ES-I3 (cell line): ENCODE measurements around the gene FLT1.

Experiments used
- H3K36me3 ChIP-seq: 2 replicates; pipeline ENCODE4 v1.6.1; 2013; ENCODE audit warnings: mild to moderate bottlenecking, low read length, control low read depth, moderate library complexity; ENCODE audit not compliant: insufficient read depth
- H3K4me1 ChIP-seq: 2 replicates; pipeline ENCODE4 v1.6.1; 2013; ENCODE audit warnings: mild to moderate bottlenecking, control low read depth, low read length; ENCODE audit not compliant: insufficient read depth
- H3K9ac ChIP-seq: 2 replicates; pipeline ENCODE4 v1.6.1; 2013; ENCODE audit warnings: low read depth, mild to moderate bottlenecking, low read length, moderate library complexity
- H3K9me3 ChIP-seq: 2 replicates; pipeline ENCODE4 v1.6.1; 2013; ENCODE audit warnings: mild to moderate bottlenecking, low read length, moderate library complexity; ENCODE audit not compliant: control insufficient read depth, insufficient read depth

FLT1 gene

GRCh38 chr13:28327373-28328270 lies 167.3 kb downstream of the FLT1 start:
- no peaks in the 10 kb centered on the region for H3K9me3 ChIP-seq
- no peaks in the 10 kb centered on the region for H3K36me3 ChIP-seq
- no peak overlapping the region for H3K9ac ChIP-seq
- H3K4me1 ChIP-seq: no peaks in the 10 kb centered on the region; the same call in 1 of the 2 replicates

- Histone ChIP-seq H3K9me3 (no peaks in the 10 kb centered on the region), H3K36me3 (no peaks in the 10 kb centered on the region; the same call in 1 of the 2 replicates), H3K9ac (no peak overlapping the region), H3K4me1 (no peaks in the 10 kb centered on the region; the same call in 1 of the 2 replicates)
Observed at GRCh38 chr13:28326056-28326455, 168.9 kb downstream of the FLT1 start.

- H3K4me1 ChIP-seq: no peaks in the 10 kb centered on the region; the same call in 1 of the 2 replicates
- no peaks in the 10 kb centered on the region; the same call in 1 of the 2 replicates for H3K36me3 ChIP-seq
- H3K9me3 ChIP-seq: no peaks in the 10 kb centered on the region
- H3K9ac ChIP-seq: no peak overlapping the region
Observed at GRCh38 chr13:28325022-28325421, 169.9 kb downstream of the FLT1 start.

- Histone ChIP-seq H3K9ac (no peak overlapping the region), H3K4me1 (no peaks in the 10 kb centered on the region; the same call in 1 of the 2 replicates), H3K36me3 (no peaks in the 10 kb centered on the region; the same call in 1 of the 2 replicates), H3K9me3 (no peaks in the 10 kb centered on the region)
Observed at GRCh38 chr13:28324181-28324789, 170.6 kb downstream of the FLT1 start.

- Histone ChIP-seq H3K4me1 (no peaks in the 10 kb centered on the region; the same call in 1 of the 2 replicates), H3K9me3 (no peaks in the 10 kb centered on the region), H3K9ac (no peak overlapping the region), H3K36me3 (no peaks in the 10 kb centered on the region; the same call in 1 of the 2 replicates)
Observed at GRCh38 chr13:28322256-28322905, 172.5 kb downstream of the FLT1 start.

DNA sequence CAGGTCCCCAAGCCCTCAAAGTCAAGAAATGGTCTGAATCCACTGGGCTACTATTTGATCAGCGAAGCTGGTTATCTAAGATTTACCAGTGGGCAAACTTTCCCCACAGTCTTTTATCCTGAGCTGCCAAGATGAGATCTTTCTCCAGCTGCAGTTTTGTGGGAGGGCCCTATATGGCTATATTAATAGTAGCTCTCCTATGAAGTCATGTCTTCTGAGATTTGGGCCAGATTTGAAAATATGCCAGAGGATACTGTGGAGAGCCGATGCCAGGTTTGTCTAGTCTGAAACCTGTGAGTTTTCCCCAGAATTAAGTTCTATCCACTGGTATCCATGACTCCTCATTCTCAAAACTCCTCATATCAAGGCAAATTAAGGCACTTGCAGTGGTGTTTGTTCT lies 173.2 kb downstream of the FLT1 start:
- Histone ChIP-seq H3K9me3 (no peaks in the 10 kb centered on the region), H3K4me1 (no peaks in the 10 kb centered on the region; the same call in 1 of the 2 replicates), H3K9ac (no peak overlapping the region), H3K36me3 (no peaks in the 10 kb centered on the region; the same call in 1 of the 2 replicates)

DNA sequence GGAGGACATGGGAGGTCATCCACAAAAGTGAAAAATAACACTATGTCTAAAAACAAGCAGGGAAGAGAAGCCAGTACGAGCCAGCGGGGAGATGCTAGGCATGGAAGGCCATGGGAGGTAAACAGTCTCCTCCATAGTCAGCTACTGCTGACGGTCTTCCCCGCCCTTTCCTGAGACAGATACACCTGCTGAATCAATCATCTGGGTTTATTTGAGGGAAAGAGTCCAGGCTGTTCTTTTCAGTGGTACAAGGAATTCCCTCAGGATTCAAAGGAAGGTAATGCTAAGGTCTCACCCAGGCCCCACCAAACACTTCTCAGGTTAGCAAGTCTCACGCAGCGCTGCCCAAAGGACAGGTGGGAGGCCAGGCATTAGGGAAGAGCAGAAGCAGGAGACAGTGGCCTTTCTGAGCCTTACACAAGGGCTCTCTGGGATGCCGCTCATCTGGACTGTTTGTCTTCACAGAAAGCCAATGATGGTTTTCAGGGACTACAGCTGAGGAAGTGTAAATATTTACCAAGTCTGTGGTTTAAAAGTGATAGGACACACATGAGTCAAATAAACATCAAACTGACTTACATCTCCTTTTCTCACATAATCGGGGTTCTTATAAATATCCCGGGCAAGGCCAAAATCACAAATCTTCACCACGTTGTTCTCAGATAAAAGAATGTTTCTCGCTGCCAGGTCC lies 173.9 kb downstream of the FLT1 start:
- Histone ChIP-seq H3K9ac (no peak overlapping the region), H3K4me1 (peaks cover 2% of the 10 kb centered on the region; the same call in 1 of the 2 replicates), H3K36me3 (no peaks in the 10 kb centered on the region; the same call in 1 of the 2 replicates), H3K9me3 (no peaks in the 10 kb centered on the region)

DNA sequence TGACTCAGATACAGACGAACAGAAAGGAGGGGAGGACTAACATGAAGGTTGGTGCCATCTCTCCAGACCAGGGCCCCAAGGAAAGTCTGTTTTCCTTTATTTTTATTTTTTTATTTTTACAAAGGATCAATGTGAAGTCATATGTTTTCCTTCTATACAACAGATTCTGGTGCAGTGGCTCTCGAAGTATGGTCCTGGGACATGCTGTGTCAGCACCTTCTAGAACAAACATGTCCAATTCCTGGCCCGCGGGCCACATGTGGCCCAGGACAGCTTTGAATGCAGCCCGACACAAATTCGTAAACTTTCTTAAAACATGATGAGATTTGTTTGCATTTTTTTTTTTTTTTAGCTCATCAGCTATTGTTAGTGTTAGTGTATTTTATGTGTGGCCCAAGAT lies 174.7 kb downstream of the FLT1 start:
- H3K36me3 ChIP-seq: no peaks in the 10 kb centered on the region; the same call in 1 of the 2 replicates
- no peaks in the 10 kb centered on the region for H3K9me3 ChIP-seq
- H3K9ac ChIP-seq: no peak overlapping the region
- peaks cover 4% of the 10 kb centered on the region; the same call in 1 of the 2 replicates for H3K4me1 ChIP-seq

DNA sequence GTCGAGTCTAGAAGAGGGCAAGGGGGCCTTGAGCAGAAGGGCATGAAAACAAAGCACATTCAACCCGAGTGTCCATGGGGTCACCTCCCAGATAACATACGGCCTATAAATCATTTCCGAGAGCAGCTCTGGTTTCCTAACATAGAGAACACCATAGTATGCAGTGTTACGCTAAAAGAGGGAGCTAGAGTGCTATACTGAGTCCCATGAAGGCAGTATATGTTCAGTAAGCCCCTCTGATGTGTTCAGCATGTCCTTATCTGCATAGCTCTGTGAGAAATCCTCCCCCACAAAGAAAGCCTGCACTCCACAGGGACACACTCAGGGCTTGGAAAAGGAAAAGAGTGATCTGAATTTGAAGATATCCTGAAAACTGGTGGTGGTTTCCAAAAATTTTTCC lies 175.4 kb downstream of the FLT1 start:
- no peaks in the 10 kb centered on the region; the same call in 1 of the 2 replicates for H3K36me3 ChIP-seq
- H3K9ac ChIP-seq: no peak overlapping the region
- H3K9me3 ChIP-seq: no peaks in the 10 kb centered on the region
- H3K4me1 ChIP-seq: peaks cover 4% of the 10 kb centered on the region; the same call in 1 of the 2 replicates

DNA sequence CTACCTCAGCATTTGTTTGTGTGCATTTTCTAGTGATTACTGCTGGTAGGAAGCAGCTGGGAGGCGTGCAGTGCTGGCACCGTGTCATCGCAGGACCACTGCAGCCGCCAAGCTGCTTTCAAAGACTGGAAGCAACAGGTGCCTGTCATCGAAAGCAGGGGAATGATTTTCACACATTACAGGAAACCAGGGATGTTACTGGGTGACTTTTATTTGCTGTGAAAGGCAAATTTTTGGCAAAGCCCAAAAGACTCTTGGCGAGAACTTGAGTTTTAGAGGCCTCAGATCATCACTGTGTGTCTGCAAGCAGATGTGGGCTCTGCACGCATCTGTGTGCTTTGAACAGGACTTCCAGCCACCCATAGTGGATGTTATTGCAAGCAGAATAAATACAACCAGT lies 176.4 kb downstream of the FLT1 start:
- Histone ChIP-seq H3K9me3 (no peaks in the 10 kb centered on the region), H3K9ac (no peak overlapping the region), H3K36me3 (no peaks in the 10 kb centered on the region; the same call in 1 of the 2 replicates), H3K4me1 (peaks cover 4% of the 10 kb centered on the region; the same call in 1 of the 2 replicates)

DNA sequence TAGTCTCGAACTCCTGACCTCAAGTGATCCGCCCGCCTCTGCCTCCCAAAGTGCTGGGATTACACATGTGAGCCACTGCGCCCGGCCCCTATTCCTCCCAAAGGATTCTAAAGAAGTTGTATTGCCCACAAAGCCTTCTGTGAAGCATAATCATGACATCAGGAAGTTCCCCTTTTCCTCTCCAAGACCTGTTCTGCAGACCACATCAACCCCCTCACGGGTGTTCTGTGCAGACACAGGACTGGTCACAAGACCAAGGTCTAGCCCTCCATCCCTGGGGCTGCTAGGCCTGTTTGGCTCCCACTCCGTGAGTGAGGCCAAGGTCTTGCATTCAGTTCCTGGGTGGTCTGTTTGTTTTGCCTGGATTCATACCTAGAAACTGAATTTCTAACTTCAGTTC lies 178.1 kb downstream of the FLT1 start:
- H3K4me1 ChIP-seq: peaks cover 4% of the 10 kb centered on the region; the same call in 1 of the 2 replicates
- H3K9me3 ChIP-seq: no peaks in the 10 kb centered on the region
- no peak overlapping the region for H3K9ac ChIP-seq
- no peaks in the 10 kb centered on the region; the same call in 1 of the 2 replicates for H3K36me3 ChIP-seq

GRCh38 chr13:28316129-28316528 lies 178.8 kb downstream of the FLT1 start:
- Histone ChIP-seq H3K9ac (no peak overlapping the region), H3K36me3 (no peaks in the 10 kb centered on the region), H3K4me1 (peaks cover 4% of the 10 kb centered on the region; the same call in 1 of the 2 replicates), H3K9me3 (no peaks in the 10 kb centered on the region)

DNA sequence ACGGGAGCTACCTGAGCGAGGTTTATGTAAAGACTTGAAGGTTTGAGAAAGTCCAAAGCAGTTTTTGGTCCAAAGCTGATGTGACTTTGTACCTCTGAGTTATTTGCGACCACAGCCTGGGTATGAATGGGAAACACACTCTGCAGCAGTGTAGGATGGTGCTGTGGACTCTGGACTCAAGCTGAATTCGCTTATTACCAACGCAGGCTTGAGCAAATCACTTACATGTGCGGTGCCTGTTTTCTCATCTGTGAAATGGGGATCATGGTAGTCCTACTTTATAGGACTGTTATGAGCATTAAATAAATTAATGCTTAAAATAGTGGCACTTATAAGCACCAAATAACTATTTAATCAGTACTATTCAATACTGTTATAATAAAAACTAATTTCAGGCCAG lies 180.0 kb downstream of the FLT1 start:
- H3K9ac ChIP-seq: no peak overlapping the region
- H3K36me3 ChIP-seq: no peaks in the 10 kb centered on the region
- no peaks in the 10 kb centered on the region for H3K9me3 ChIP-seq
- H3K4me1 ChIP-seq: peaks cover 4% of the 10 kb centered on the region; the same call in 1 of the 2 replicates

DNA sequence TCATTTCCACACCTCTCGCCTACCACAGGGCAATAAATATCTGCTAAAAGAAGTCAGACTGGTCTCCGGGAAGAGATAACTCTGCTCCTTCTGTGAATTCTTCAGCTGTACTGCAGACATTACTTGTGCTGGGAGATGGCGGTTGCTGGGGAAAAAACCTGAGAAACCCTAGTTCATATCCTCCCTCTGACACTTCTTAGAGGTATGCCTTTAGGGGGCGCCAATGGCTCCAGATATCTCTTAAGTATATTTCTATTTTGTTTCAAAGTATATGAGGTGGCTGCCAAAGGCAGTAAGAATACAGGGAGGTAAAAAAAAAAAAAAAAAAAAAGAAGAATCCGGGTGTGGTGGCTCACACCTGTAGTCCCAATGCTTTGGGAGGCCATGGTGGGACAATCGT lies 181.3 kb downstream of the FLT1 start:
- H3K9ac ChIP-seq: no peak overlapping the region
- H3K4me1 ChIP-seq: peaks cover 9% of the 10 kb centered on the region
- no peaks in the 10 kb centered on the region for H3K36me3 ChIP-seq
- H3K9me3 ChIP-seq: no peaks in the 10 kb centered on the region
